NCI-H128 (cell line): ENCODE results near the gene LCA5.
"Not testable (repeated sequence)": the region's sequence is repeated elsewhere in the genome, so short reads cannot be mapped to it uniquely, and the experiment has no call there.

Experiments used
- DNase-seq: peaks from one replicate; lab custom pipeline; 2025; ENCODE audit not compliant: unreplicated experiment; lab: John Stamatoyannopoulos, UW

Gene LCA5

DNA sequence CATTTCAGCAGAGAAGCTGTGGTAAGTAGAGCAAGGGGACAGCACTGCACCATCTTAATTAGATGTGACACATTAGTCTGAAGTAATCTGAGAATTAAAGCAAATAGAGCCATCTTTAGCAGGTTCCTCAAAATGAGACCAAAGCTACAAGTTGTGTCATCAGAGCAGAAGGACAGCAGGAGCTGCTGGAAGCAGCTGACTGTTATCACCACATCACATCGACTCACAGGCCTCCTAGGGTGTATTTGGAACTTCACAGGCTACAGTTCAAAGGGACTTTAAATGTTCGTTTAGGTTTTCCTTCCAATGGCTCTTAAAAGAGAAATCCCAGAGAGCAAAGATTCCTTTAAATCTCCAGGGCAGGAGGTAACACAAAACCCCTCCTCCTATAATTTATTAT, 69.5 kb downstream of the LCA5 start:
- no peak for DNase-seq

DNA sequence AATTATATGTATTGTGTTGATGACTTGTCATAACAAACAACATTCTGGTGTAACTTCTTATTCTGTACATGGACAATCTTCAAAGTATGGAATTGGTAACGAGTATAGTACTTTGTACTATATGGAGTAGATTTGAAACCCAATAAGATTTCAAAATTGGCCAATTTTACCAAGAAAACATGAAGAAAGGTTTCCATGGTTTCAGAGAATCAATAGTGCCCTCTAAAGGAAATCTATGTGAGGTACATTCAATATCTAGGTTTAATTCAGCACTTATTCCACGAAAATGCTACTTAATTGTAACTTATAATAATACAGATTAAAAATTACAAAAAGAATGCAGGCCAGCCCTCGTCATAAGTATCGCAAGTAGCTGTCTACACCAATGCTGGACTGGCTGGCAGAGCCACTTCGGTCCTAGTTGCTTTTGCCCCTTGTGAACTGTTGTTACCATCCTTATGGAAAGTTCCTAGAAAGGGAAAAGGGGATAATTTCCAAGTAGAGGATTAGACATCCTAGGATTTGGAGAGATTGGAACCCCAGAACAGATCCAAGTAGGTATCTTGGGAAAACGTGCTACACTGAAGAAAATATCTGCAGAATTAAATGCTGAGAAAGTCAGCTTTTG, 70.9 kb downstream of the LCA5 start:
- DNase-seq, result no peak

DNA sequence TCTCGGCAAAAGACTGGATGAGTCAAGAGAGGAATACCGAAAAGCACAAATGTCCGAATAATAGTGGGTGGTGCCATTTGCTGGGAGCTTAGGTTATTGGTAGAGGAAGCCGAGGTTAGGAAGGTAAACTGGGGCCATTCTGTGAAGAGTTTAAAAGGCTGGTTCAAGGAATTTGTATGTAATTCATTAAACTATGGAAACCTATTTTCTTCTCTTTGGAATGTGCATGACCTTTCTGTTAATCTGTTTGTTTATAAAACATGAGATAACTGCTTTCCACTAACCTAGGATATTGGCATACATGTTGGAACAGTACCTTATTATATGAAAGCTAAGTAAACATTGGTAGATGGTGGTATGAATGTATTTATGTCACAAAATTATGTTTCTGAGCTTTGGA, 71.8 kb downstream of the LCA5 start:
- DNase-seq, result no peak

DNA sequence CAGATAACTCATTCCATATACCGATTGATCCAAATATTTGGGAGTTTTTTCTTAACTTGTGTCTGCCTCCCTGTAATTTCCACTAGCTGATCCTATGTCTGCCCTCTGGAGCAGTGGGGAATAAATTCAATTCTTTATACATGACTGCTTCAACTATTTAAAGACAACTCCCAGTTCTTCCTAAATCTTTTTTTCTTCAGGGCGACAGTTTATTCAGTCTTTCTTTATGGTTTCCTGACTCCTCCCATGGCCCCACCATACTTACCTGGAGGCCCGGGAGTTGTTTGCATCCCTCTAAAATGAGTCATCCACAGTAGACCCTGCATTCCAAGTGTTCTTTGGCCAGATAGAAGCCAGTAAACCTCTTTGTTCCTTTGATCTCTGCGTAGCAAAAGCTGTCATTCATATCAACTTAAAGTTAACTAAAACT, 73.6 kb downstream of the LCA5 start:
- no peak for DNase-seq

DNA sequence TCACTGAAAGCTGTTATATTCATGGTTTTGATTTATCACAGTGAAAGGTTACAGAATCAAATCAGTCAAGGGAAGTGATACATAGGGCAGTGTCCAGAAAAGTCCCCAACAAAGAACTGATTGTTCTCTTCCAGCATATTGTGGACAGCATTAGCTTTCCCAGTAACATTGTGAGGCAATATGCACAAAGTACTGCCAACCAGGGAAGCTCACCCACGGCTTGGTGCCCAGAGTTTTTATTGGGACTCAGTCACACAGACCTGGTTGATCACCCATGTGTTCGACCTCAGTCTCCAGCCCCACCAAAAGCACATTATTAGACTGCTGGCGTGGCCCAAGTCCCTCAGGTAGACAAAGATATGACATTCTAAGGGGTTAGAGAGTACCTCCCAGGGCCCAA, 76.0 kb downstream of the LCA5 start:
- no peak for DNase-seq

DNA sequence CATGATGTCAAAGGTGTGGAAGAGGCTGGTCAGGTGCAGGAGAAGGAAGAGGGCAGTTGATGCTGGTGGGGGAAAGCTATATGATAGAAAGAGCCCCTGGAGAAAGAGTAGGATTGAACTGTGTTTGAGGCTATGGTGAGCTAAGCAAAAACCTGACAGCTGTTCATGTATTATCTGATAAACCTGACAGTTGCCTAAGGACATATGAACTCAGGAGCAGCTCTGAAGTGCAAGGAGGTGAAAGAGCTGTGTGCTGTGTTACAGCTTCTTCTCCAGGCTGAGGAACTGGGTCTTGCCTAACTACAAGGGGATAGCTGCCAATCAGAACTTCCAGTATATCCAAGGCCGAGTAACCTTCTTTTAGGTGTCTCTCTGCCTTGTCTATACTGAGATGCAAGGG, 81.8 kb downstream of the LCA5 start:
- DNase-seq, result no peak

DNA sequence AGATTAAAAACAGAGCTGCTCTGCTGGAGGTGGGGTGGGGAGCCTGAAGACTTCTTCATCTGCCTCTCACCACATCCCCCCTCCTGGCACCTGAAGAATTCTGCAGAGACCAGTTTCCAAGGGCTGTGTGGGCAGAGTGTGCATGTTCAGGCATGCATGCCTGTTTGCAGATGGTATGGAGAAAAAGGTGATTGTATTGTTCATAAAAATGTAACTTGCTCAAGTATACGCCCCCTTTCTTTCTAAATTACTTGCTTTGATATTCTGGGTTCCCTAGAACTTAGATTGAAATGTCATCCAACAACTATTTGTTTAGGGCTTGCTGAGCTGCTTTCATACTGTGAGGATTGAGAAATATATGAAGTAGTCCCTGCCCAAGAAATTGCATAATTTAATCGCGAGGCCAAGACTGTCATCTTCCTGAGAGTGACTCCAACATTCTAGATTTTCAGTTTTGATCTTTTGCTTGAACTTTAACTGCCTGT, 83.6 kb downstream of the LCA5 start:
- DNase-seq, result no peak

DNA sequence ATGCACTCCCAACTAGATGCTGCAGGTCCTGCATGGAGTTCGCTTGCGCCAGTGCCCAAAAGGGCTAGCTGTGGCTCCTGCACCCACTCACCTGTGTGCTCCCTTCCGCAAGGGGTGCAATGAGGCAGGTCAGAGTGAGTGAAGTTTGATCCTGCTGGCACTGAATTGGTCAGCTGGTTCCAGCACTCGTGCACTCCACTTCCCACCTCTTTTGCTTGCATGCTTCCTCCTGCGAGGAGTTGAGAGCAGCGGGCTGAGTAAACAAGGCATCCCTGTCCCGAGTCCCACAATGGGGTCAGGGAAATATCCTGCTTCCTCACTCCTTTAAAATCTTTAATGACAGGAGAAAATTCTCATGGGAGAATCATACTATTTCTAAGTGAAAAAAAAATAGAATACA, 86.2 kb downstream of the LCA5 start:
- no peak for DNase-seq

DNA sequence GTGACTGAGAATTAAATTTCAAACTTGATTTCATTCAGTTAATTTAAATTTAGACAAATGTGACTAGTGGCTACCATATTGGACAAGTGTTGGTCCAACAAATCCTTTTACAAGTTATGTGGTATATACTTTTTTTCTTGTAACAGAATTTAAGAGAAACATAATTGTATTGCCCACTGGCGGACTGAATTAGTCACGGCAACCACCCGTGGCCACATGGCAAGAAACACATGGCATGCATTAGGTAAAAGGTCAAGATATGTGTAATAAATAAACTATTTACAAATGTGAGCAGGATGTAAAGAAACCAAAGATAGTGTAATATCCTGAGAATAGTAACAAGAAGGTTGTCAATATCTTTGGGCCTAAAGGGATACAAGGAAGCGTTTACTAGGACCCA, 91.2 kb downstream of the LCA5 start:
- DNase-seq, result no peak

DNA sequence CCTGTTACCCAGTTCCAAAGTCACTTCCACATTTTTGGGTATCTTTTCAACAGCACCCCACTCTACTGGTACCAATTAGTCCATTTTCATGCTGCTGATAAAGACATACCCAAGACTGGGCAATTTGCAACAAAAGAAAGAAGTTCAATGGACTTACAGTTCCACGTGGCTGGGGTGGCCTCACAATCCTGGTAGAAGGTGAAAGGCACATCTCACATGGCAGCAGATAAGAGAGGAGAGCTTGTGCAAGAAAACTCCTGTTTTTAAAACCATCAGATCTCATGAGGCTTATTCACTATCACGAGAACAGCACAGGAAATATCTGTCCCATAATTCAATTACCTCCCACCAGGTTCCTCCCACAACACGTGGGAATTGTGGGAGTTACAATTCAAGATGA, 93.4 kb downstream of the LCA5 start:
- DNase-seq, result not testable (repeated sequence)

DNA sequence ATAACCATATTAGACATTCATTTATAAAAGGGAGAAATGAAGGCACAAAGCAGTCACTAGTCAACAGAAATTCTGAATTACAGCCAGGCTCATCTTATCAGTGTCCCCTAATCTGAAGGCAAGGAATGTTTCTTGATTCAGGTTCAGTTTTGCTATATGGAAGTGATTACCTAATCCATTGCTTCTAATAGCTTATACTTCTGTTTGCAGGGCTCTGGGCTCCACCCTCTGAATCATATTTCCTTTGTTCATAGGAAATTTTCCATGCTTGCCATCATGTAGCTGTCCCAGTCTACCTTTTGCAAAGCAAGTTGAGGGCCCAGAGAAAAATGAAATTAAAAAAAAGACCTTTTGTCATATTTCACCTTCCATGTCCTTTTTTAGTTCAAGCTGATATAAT, 96.0 kb downstream of the LCA5 start:
- no peak for DNase-seq

DNA sequence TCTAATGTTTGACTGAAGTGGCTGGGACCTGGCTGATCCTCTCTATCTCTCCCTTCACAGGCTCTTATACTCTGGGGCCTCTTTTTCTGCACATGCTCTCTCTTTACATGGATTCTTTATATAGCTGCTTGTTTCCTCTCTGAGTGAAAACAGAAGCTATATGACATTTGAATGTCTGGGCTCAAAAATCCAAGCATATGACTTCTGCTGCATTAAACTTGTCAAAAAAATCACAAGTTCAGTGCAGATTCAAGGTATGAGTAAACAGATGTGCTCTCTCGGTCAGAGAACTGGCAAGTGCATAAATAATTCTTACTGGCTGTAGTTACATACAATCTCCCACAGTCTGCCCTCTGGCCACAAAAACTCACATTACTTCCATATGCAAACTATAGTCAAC, 96.6 kb downstream of the LCA5 start:
- DNase-seq, result no peak

DNA sequence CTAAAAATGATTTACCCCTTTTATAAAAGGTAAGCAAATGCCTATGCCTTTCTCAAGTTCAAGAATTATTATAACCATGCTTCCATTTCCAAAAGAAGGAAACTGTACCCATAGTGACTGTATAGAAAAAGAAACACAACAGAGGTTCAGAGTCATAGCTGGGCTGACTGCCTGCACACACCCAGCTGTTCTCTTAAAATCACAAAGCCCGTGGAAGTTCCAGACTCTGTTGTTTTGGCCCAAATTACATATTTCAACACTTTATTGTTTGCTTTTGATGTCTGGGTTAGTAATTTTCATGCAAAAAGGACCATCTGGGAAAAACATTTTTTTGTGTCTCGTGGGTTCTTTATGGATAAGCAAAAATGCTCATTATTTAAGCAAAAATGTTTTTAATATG, 99.2 kb downstream of the LCA5 start:
- DNase-seq, result no peak

DNA sequence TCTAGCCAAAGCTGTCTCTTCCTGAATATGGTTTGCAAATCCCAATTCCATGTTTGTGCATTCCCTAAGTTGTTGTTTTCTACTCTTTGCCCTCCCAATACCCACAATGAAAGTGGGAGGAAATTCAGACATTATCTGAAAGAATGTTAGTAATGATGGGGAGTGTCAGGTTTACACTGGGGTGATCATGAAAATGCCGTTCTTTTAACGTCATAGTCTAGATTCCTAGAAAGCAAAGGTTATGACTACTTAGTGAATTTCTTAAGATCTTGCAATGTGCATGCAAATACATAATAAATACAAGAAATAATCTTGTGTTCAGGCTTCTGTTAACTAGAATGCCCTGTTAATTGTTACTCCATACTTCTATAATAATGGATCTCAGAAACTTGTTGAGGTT, 101.0 kb downstream of the LCA5 start:
- no peak for DNase-seq

DNA sequence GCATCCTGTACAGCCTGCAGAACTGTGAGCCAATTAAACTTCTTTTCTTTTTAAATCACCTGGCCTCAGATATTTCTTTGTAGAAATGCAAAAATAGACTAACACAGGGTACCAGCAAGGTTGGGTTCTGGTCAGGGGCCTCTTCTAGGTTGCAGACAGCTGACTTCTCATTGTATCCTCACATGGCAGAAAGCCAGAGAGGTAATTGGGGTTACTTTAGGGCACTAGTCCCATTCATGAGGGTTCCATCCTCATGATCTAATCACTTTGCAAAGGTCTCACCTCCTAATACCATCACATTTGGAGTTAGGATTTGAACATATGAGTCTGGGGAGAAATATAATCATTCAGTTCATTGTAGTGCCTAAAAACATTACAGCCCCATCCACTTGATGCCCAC, 101.5 kb downstream of the LCA5 start:
- DNase-seq, result no peak
